Keratinocyte (primary cell): Measurements from ENCODE around the gene RCSD1.

Source experiments
- EZH2 ChIP-seq: IDR thresholded peaks from one replicate; pipeline ENCODE4 v1.6.1; 2012; ENCODE audit warnings: inconsistent platforms, mild to moderate bottlenecking, low read length, moderate library complexity
- TF ChIP-seq, protein P1 (sequence below), 3 experiments: IDR thresholded peaks in 1 of 3; conservative IDR thresholded peaks in 1 of 3; optimal IDR thresholded peaks in 1 of 3; 2 replicates in 2 of 3; 3 replicates in 1 of 3; pipeline versions ENCODE3 to v1.5.1; 2011; ENCODE audit warnings: low read length in 3 of 3, mild to moderate bottlenecking in 3 of 3, moderate library complexity in 2 of 3, control low read depth in 1 of 3, inconsistent platforms in 1 of 3; ENCODE audit not compliant: insufficient read depth in 2 of 3; ENCODE audit errors: extremely low read depth in 1 of 3

GRCh38 chr1:167651161-167651693 lies 21.2 kb downstream of the RCSD1 start:
- TF ChIP-seq, protein P1, sequence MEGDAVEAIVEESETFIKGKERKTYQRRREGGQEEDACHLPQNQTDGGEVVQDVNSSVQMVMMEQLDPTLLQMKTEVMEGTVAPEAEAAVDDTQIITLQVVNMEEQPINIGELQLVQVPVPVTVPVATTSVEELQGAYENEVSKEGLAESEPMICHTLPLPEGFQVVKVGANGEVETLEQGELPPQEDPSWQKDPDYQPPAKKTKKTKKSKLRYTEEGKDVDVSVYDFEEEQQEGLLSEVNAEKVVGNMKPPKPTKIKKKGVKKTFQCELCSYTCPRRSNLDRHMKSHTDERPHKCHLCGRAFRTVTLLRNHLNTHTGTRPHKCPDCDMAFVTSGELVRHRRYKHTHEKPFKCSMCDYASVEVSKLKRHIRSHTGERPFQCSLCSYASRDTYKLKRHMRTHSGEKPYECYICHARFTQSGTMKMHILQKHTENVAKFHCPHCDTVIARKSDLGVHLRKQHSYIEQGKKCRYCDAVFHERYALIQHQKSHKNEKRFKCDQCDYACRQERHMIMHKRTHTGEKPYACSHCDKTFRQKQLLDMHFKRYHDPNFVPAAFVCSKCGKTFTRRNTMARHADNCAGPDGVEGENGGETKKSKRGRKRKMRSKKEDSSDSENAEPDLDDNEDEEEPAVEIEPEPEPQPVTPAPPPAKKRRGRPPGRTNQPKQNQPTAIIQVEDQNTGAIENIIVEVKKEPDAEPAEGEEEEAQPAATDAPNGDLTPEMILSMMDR (optimal IDR thresholded peaks at IDR 0.05 in 1 of 3, IDR thresholded peaks at IDR 0.05 in 1 of 3, conservative IDR thresholded peaks at IDR 0.05 in 1 of 3; ENCODE audit: extremely low read depth in 1 of 3, insufficient read depth in 2 of 3, low read length in 3 of 3), result no peak
- TF ChIP-seq EZH2, result no peak
